K562 (cell line): ENCODE data around the gene RPS6KA2. TPM values are rescaled to one million over a fixed set of nuclear protein-coding genes. Genes with fewer than 3 reads are reported as not detected.

Experiments used
- ATF6 ChIP-seq: sonication (generic); formaldehyde crosslinking; IDR thresholded peaks from 2 replicates; pipeline ENCODE4 v1.4.0; 2020; ENCODE audit warnings: mild to moderate bottlenecking, missing genetic modification reagents
- MNT ChIP-seq, 2 experiments: fragments of 450-650 bp; conservative IDR thresholded peaks; 2 replicates each; pipeline ENCODE4 v1.6.1; 2017; ENCODE audit warnings: mild to moderate bottlenecking in 2 of 2, moderate library complexity in 2 of 2
- NFIC ChIP-seq: fragments of 450-650 bp; IDR thresholded peaks from 2 replicates; pipeline ENCODE4 v1.6.1; 2017; ENCODE audit warnings: mild to moderate bottlenecking, inconsistent platforms
- PCBP1 ChIP-seq: fragments of 200-400 bp; formaldehyde crosslinking; IDR thresholded peaks from 2 replicates; pipeline ENCODE4 v1.6.1; 2018; ENCODE audit warnings: mild to moderate bottlenecking, low read depth, low read length; ENCODE audit not compliant: poor library complexity, severe bottlenecking
- RERE ChIP-seq: sonication (generic); formaldehyde crosslinking; IDR thresholded peaks from 2 replicates; pipeline ENCODE4 v1.8.0; 2023; ENCODE audit warnings: missing genetic modification reagents, mild to moderate bottlenecking, borderline replicate concordance
- SREBF1 ChIP-seq: fragments of 150-350 bp; IDR thresholded peaks from 2 replicates; pipeline ENCODE4 v1.6.1; 2014; ENCODE audit warnings: antibody characterized with exemption, low read depth, low read length, borderline replicate concordance
- TEAD2 ChIP-seq: fragments of 450-650 bp; IDR thresholded peaks from 2 replicates; pipeline ENCODE4 v1.6.1; 2016; ENCODE audit warnings: missing genetic modification characterization, control low read depth, missing compliant biosample characterization
- TSHZ1 ChIP-seq: fragments of 250-450 bp; sonication (Bioruptor Pico); IDR thresholded peaks from 2 replicates; pipeline ENCODE4 v1.4.0; 2020; ENCODE audit warnings: mild to moderate bottlenecking, moderate library complexity
- ZBTB7A ChIP-seq: IDR thresholded peaks from 2 replicates; pipeline ENCODE4 v1.6.1; 2011; ENCODE audit warnings: low read depth, mild to moderate bottlenecking, low read length, moderate library complexity, borderline replicate concordance; ENCODE audit not compliant: control insufficient read depth
- ZNF584 ChIP-seq: fragments of 200-800 bp; sonication (Bioruptor generic); IDR thresholded peaks from 2 replicates; pipeline ENCODE4 v1.6.1; 2016; ENCODE audit warnings: low read depth, mild to moderate bottlenecking, missing genetic modification characterization, missing compliant biosample characterization
- ZNF586 ChIP-seq: fragments of 450-650 bp; formaldehyde crosslinking; conservative IDR thresholded peaks from 2 replicates; pipeline ENCODE4 v1.4.0; 2020; ENCODE audit warnings: mild to moderate bottlenecking, moderate library complexity
- polyA plus RNA-seq, 8 experiments: library from polyadenylated mRNA; depleted of rRNA in 4 of 8; stranded (reverse) in 5 of 8; unstranded in 3 of 8; fragments of >200 nt; fragmentation: Nextera tagmentation in 2 of 8; fragmentation: Illumina TruSeq in 1 of 8; extraction: Ambion mirVana in 2 of 8; extraction: Trizol in 1 of 8; gene quantifications; 2 replicates each; pipeline versions ENCODE4 v1.2.1 to v1.2.3, GENCODE V29; 2011 to 2014; ENCODE audit warnings: inconsistent platforms in 1 of 8, missing spikeins in 1 of 8
- total RNA-seq, 7 experiments: library from RNA; depleted of rRNA in 6 of 7; stranded (reverse); fragments of >200 nt in 6 of 7; fragmentation: Illumina TruSeq in 2 of 7; extraction: Trizol in 2 of 7; gene quantifications; 2 replicates each; pipeline versions ENCODE4 v1.2.1 to v1.2.3, GENCODE V29; 2011 to 2021; ENCODE audit warnings: low replicate concordance in 1 of 7

The RPS6KA2 gene
- total and polyA plus RNA-seq, 9 of the 15 experiments (the other 6 are each of a cell fraction or from before 2014, with no cell fraction given) = 0.29 to 1.00 (median 0.53) TPM

GRCh38 chr6:166381733-166382499 is 245.1 kb downstream of the RPS6KA2 start (continued):
- TF ChIP-seq TSHZ1 (CRISPR knock-in tag) (no peak), ZNF584 (CRISPR knock-in tag) (no peak), TEAD2 (tag) (no peak), SREBF1 (no peak), ATF6 (CRISPR knock-in tag) (no peak), MNT (conservative IDR thresholded peaks at IDR 0.05) (peak; percentile 39 to 70; a peak in 2 of 4 replicates), ZNF586 (CRISPR knock-in tag) (no peak), ZBTB7A (no peak), RERE (CRISPR knock-in tag) (no peak), PCBP1 (peak; percentile 62), NFIC (0 out of 2 replicates have a peak, but pooled peaks have one; percentile 7)
